ENCODE data around the gene RRP36.
A peak's percentile ranks its signal among the peaks of the same experiment; 100 is the strongest.

RRP36 gene

DNA sequence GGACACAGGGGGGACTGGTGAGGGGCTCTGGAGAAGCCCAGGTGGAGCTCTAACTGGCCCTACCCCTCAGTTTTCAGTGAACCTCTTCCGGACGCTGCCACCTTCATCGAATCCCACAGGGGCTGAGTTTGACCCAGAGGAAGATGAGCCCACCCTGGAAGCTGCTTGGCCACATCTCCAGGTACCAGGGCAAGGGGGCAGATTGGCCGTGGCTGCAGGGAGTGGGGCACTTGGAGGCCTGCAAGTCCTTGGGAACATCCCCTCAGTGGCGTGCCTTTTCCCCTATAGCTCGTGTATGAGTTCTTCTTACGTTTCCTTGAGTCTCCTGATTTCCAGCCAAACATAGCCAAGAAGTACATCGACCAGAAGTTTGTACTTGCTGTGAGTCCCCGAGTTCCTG is 14.3 kb upstream of the RRP36 start:
- DNase-seq (ENCODE audit: low spot score), result no peak

DNA sequence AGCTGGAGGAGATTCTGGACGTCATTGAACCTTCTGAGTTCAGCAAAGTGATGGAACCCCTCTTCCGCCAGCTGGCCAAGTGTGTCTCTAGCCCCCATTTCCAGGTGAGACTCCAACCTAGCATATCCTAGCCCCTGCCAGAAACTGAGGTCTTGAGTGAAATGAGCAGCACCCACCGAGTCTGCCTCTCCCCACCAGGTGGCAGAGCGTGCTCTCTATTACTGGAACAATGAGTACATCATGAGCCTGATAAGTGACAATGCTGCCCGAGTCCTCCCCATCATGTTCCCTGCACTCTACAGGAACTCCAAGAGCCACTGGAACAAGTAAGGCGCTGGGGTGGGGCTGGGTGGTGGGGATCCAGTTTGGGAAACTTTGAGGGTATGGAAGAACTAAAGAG is 12.3 kb upstream of the RRP36 start:
- DNase-seq (ENCODE audit: low spot score), result peak; percentile 41

DNA sequence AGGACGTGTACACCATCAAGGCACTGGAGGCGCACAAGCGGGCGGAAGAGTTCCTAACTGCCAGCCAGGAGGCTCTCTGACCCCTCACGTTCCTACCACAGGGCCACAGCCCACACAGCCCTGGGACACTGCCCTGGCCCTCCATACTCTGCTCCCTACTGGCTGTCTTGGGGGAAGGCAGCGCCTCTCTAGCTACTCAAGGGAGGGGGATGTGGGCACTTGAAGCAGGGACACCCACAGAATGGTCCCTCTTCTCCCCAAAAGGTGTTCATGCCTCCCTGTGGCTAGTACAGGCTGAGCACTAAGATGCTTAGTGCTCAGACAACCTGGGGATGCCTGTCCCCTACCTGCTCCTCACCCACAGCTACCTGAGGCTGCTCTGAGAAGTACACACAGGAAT is 10.2 kb upstream of the RRP36 start:
- no peak for DNase-seq (ENCODE audit: low spot score)

DNA sequence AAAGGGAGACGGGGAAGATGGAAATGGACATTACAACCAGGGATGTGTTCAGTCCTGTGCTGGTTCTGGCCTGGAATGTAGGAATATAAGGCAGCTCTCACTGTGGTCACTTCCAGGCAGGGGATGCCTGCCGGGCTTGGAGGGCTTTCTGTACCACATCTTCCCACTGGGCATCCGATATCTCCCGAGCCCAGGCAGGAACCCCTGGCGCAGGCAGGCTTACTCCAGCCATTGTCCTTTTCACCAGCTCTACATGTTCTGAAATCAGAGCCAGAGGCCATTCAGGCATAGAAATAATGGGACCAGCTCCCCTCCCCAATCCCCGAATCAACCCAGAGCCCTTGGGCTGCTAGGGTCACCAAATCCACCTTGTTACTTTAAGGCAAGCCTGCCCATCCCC is 9.1 kb upstream of the RRP36 start:
- DNase-seq (ENCODE audit: low spot score), result no peak

DNA sequence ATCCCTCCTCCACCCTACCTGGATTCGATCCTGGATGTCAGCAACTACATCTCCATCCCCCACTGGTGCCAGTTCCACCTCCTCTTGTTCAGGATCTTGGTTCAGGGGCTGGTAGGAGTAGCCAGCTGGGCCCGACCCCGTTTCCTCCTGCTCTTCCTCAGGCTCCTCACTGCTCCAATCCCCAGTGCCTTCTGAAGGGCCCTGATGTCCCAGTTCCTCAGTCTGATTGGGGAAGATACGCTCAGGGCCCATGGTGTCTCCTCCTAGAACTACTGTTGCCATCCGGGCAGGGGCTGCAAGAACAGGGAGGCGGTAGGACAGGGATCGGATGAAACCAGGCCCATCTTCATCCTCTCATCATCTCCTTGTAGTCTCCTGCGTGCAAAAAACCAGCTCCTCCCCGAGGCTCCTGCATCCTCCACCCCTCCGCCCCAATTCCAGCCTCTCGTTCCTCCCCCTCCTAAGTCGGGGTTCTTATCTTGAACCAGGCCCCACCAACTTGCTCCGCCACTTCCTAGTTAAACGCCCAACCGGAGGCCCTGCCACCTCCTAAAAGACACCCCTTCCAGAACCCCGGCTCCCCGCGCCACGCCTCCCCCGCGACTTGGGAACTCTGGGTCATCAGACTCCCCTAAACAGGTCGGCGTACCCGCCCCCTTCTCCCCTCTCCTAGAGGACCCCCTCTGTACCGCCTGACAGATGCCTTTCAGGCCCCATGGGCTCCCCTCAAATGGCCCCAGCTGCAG is 8.2 kb upstream of the RRP36 start:
- DNase-seq (ENCODE audit: low spot score), result peak; percentile 24

DNA sequence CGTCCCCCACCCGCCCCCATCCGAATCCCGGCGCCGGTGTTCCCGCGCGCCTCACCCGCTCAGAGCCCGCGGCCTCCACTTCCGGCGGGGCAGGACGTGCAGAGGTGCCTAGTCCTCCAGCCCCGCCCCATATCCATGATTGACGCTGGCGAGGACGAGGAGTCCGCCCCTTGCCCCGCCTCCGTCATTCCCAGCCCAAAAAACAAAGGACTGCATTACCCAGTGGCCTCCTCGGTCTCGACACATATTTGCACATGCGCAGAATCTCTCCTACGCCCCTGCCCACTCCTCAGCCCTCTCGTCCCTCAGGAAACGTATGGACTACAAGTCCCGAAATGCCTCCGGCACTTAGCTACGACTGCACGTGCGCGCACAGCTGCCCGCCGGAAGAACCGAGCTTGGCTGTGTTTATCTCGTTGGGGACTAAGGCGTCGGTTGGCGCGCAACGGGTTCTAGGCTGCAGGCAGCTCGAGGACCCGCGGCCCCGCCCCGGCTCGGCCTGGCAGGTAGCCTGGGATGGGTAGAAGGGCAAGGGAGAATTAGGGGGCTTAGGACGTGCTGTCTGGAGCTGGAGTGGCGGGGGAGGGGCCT is 7.5 kb upstream of the RRP36 start, which contains the start of the genes KLHDC3 and MEA1:
KLHDC3 (plus strand) TSS at position 407 of the 591 bp plus-strand sequence. CDS start 2,944 bp downstream, outside the sequence.
MEA1 (minus strand) TSS at position 104 of the 591 bp plus-strand sequence. CDS start 133 bp downstream, outside the sequence.
- DNase-seq (ENCODE audit: low spot score), result peak; percentile 100

DNA sequence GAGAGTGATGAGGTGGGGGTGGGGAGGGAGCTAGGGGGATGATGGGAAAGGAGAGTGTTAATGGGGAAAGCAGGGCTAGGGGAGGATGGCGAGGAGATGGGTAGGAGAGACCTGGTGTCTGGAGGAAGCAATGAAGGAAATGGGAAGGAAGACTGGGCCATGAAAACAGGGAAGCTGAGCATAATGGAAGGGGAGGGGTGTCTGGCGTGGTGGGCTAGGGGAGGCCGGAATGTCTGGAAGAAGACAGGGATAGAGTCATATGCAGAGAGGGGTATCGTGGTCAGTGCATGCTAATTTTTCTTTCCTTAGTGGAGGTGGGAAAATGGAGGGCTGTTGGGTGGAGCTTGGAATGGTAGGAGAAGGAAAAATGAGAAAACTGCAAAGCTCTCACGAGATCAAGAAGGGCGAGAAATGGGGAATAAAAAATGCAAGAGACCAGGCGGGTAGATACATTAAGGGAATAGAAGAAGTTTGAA is 7.0 kb upstream of the RRP36 start:
- DNase-seq (ENCODE audit: low spot score), result peak; percentile 52

DNA sequence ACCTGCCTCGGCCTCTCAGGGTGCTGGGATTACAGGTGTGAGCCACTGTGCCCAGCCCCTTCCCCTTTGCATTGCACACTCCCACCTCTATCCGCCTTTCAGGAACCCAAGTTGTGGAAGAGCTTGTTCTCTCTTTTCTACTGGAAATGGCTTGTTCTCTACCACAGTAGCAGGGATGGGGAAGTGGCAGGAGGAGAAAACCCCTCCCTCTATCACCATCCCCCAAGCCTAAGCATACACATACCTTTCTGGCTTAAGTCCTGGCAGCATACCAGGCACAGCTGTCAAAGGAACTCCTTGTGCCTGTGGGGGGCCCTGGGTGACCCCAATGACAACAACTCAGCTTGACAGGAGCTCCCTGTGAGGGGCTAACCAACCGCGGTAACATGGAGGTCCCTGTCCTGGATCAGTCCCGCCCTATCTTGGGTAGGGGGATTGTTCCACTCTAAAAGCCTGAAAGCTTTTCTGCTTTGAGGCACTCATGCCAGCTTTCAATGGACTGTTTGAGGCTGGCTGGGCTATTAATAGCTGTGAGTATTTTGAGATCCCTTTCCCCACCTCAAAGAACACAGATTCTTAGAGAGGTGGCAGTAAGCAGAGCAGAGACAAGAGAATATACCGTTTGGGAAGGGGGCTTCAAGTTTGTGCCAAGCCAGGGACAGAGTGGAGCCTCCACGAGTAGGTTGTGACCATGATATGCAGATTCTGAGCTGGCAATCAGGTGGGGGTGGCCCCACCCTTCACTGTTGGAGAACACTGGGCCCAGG is 5.1 kb upstream of the RRP36 start:
- DNase-seq (ENCODE audit: low spot score), result no peak

DNA sequence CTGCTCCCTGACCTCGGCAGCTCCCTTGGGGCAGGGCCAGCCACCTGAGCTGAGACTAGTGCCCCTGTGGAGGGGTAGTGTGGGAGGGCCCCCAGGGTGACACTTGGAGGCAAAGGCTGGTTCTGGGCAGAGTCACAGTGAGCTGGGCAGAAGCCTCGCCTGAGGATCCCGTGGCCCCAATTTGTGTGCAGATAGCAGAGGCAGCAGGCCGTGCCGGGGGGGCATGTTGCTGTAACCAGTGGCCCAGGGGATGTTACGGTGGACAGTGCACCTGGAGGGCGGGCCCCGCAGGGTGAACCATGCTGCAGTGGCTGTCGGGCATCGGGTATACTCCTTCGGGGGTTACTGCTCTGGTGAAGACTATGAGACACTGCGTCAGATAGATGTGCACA is 4.5 kb upstream of the RRP36 start:
- DNase-seq (ENCODE audit: low spot score), result no peak

DNA sequence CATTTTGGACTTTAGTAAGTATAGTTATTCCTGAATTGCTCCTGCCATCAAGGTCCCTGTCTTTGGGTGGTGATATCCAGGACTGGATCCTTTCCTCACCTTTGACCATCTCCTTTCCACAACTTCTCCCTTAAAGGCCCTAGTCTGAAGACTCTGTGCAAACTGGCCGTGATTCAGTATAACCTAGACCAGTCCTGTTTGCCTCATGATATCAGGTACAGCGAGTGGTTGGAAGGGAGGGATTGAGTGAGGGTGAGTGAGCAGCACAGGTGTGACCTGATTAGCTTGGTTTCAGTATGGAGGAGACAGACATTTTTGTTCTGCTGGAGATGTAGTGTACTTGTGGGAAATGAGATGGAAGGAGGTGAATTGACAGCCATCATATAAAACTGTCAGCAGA is 2.3 kb upstream of the RRP36 start:
- no peak for DNase-seq (ENCODE audit: low spot score)

DNA sequence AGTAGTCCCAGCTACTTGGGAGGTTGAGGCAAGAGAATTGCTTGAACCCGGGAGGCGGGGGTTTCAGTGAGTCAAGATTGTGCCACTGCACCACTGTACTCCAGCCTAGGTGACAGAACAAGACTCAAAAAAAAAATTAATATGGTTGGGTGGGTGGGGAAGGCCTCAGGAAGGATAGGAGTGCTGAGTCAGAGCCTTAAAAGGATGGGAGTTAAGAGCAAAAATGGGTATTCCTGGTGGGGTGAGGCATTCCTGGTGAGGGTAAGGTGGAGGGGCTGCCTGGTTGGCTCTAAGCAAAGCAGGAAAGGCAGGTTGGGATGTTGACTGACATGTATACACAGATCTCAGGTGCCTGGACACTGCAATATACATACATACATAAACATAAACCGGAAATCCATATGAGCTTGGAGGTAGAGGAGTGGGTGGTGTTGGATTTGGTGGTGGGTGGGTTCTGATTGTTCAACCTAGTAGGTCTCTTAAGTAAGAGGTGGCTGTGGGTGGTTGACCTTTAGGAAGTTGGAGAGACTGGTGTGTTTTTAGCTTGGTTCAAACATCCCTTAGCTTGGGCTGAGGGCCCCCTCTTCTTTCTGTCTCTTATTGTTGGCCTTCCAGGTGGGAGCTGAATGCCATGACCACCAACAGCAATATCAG is 1.2 kb upstream of the RRP36 start:
- no peak for DNase-seq (ENCODE audit: low spot score)

DNA sequence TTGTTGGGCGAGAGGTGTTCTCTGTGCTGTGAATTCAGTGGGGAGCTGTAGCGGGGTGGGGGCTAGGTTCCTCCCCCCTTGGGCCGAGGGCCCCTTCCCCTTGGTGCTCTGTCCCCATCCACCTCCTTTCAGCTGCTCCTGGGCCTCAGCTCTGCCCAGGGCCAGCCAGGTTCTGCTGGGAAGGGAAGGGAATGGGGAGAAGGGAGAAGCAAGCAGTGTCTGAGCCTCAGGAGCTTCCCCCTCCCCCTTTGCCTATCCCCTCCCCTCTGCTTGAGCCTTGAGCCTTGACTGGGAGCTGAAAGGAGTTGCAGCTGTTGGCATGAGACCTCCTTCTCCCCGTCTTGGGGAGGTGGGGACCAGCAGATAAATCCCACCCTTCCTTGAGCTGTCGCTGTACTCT is 576 bp upstream of the RRP36 start:
- no peak for DNase-seq (ENCODE audit: low spot score)

DNA sequence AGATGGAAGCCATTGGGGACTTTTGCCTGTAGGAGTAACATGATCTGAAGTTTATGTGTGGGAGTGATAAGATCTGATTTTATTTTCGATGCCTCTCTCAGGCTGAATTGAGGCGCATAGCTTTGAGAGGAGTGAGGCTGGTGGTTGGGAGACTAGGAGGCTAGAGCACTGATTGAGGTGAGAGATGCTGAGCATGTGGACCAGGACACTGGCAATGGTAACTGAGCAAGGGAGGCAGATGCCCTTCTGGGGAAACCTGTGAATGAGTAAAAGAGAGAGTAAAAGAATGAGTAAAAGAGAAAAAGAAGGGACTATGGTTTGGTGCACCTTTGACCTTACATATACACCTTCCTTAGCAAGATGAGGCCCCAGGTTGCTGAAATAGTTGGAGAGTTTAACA is 3.0 kb downstream of the RRP36 start:
- no peak for DNase-seq (ENCODE audit: low spot score)

DNA sequence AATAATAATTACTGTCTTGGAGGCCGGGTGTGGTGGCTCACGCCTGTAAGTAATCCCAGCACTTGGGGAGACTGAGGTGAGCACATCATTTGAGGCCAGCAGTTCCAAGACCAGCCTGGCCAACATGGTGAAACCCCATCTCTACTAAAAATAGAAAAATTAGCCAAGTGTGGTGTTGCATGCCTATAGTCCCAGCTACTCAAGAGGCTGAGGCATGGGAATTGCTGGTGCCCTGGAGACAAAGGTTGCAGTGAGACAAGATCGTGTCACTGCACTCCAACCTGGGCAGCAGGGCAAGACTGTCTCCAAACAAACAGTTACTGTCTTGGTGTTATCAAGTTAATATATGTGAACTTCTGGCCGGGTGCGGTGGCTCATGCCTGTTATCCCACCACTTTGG is 4.9 kb downstream of the RRP36 start:
- DNase-seq (ENCODE audit: low spot score), result no peak

DNA sequence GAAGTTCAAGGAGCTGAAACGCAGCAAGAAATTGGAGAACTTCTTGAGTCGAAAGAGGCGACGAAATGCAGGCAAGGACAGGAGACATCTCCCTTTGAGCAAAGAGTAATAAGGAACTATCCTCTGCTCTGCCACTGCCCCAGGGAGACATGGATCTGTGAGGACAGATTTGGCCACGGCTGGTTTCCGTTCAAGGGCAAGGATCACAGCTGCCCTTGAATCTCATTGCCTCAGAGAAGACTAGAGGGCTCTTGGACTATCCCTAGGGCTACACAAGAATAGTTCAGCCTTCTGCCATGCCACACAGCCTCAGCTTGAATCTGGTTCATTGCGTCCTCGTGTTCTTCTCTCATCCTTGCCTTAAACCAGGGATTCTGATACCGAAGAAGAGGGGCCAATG is 7.7 kb downstream of the RRP36 start:
- DNase-seq (ENCODE audit: low spot score), result no peak

DNA sequence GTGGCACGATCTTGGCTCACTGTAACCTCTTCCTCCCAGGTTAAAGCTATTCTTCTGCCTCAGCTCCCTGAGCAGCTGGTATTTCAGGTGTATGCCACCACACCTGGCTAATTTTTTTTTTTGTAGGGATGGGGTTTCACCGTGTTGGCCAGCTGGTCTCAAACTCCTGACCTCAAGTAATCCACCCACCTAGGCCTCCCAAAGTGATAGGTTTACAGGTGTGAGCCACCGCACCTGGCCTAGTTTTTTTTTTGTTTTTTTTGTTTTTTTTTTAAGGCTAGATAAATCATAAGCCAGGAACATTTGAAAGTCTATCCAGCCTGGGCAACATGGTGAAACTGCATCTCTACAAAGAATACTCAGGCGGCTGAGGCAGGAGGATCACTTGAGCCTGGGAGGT is 10.9 kb downstream of the RRP36 start:
- no peak for DNase-seq (ENCODE audit: low spot score)

DNA sequence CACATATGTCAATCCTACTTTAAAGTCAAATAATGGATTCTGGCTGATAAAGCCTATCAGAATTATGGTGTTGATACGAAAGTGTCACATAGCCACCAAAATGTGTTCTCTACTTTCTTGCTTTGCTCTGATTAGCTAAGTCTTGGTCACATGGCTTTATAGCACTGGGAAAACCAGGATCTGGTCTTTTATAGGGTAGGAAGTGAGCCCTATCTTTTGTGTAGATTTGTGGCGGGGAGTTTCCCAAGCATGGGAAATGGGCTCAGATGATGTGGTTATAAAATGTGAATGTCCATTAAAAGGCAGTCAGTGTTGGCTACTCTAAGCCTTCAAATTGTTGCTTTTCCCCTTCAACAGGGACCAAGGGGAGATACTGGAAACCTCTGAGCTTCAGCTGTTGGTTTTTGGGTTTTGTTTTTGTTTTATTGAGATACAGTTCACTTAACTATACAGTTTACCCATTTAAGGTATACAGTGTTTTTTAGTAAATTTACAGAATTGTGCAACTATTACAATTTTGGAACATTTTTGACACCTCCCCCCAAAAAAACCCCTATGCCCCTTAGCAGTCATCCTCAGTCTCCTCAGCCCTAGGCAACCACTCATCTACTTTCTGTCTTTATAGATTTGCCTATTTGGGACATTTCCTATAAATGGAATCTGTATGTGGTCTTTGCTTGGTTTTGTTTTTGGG is 12.2 kb downstream of the RRP36 start:
- DNase-seq (ENCODE audit: low spot score), result no peak

DNA sequence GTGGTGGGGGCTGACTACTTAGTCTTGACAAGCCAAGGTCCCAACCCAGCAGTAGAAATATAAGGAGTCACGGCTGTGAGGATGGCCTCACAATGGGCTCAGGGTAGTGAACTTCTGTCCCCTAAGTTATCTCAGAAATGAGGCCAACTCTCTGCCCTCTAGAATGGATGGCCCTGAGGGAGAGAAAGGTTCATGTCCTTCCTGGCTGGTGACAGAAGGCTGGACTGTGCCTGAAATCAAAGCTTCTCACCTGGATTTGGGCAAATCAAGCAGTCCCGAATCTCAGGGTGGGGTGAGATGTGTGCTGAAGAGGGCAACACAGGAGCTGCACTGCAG is 12.7 kb downstream of the RRP36 start:
- no peak for DNase-seq (ENCODE audit: low spot score)

DNA sequence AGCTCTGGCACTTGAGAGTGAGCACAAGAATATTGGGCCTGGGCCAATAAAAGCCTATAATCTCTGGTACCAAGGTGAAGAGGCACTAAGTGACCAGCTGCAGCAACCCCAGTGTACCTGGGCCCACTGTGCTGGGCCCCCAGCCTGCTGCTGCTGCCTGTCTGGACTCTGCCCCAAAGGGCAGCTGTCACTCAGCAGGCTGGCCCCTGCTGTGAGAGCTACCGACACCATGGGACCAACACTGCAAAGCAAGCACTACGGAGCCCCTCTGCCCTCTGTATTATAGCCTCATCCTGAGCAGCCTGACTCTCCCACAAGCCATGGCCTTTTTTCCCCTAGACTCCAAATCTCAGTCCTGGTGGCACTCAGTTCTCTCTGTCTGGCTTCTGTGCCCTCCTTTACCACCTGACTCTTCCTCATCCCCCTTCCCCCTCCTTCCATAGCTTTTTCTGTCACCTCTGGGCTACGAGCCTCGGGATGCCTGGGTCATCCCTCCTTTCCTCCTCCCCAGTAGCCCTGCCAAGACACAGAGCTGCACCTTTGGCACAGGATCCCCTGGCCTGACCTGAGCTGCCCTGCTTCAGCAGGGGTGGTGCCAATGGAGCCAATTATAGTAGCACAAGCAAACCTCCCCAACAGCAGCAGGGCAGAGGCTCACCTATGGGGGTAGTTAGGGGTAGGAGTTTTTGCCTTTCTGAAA is 14.2 kb downstream of the RRP36 start:
- DNase-seq (ENCODE audit: low spot score), result no peak

DNA sequence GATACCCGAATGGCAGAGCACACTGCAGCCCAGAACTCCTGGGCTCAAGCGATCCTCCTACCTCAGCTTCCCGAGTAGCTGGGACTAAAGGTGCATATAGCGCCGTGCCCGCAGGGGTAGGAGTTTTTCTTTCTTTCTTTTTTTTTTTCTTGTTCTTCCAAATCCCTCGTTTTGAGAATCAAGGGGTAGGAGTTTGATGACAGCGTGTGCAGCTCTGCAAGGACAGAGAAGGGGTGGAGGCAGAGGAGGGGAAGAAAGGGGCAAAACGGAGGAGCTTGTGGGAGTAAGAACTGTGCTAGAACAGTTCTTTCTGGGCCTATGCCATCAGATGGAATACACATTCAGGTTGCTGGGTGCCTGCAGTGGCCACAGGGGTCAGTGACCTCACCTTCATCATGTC is 15.3 kb downstream of the RRP36 start:
- no peak for DNase-seq (ENCODE audit: low spot score)

DNA sequence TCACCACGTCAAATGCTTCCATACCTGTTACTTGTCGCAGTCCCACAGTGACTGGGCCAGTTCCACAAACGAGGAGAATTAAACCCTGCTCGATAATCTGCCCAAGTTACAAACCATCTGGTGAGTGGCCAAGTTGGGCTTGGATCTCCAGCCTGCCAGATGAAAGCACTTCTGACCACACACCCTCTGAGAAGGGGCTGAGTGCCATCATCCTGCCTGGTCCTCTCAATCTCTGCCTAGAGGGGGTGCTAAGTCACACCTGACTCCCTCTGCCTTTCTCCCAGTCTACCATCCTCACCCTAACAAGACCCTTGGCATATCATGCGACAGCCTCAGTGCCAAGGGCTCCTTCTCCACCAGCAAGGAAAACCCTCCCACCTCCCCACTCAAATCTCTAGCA is 15.8 kb downstream of the RRP36 start:
- DNase-seq (ENCODE audit: low spot score), result no peak
